ENCODE data around the gene SPRY2.

Gene SPRY2

GRCh38 chr13:80337288-80338081, 3.4 kb downstream of the SPRY2 start:
- TF ChIP-seq ESRRG (CRISPR knock-in tag; IDR thresholded peaks at IDR 0.05) (no peak), TSHZ2 (CRISPR knock-in tag; IDR thresholded peaks at IDR 0.05) (no peak), ZNF70 (CRISPR knock-in tag; IDR thresholded peaks at IDR 0.05) (no peak), ZNF565 (CRISPR knock-in tag; conservative IDR thresholded peaks at IDR 0.05; ENCODE audit: low read depth) (no peak)
- ATAC-seq: no peak; the same call in 2 of the 3 replicates

- TF ChIP-seq PPARA (CRISPR knock-in tag; IDR thresholded peaks at IDR 0.05; ENCODE audit: borderline replicate concordance): no peak
- TF ChIP-seq, protein P1, sequence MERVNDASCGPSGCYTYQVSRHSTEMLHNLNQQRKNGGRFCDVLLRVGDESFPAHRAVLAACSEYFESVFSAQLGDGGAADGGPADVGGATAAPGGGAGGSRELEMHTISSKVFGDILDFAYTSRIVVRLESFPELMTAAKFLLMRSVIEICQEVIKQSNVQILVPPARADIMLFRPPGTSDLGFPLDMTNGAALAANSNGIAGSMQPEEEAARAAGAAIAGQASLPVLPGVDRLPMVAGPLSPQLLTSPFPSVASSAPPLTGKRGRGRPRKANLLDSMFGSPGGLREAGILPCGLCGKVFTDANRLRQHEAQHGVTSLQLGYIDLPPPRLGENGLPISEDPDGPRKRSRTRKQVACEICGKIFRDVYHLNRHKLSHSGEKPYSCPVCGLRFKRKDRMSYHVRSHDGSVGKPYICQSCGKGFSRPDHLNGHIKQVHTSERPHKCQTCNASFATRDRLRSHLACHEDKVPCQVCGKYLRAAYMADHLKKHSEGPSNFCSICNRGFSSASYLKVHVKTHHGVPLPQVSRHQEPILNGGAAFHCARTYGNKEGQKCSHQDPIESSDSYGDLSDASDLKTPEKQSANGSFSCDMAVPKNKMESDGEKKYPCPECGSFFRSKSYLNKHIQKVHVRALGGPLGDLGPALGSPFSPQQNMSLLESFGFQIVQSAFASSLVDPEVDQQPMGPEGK (CRISPR knock-in tag; IDR thresholded peaks at IDR 0.05; ENCODE audit: borderline replicate concordance): no peak
- TF ChIP-seq TSHZ2 (CRISPR knock-in tag; IDR thresholded peaks at IDR 0.05): no peak
- TF ChIP-seq SNAI2 (CRISPR knock-in tag; IDR thresholded peaks at IDR 0.05): no peak
- TF ChIP-seq ISL1 (CRISPR knock-in tag; IDR thresholded peaks at IDR 0.05): no peak
- TF ChIP-seq ZFP30 (CRISPR knock-in tag; IDR thresholded peaks at IDR 0.05): no peak
- no peak for TF ChIP-seq OSR1 (CRISPR knock-in tag; IDR thresholded peaks at IDR 0.05)
- TF ChIP-seq ZFP3 (CRISPR knock-in tag; IDR thresholded peaks at IDR 0.05): no peak
- TF ChIP-seq TOX (CRISPR knock-in tag; IDR thresholded peaks at IDR 0.05; ENCODE audit: borderline replicate concordance): no peak
- no peak for TF ChIP-seq GLIS3 (CRISPR knock-in tag; IDR thresholded peaks at IDR 0.05)
- TF ChIP-seq ZNF8 (CRISPR knock-in tag; IDR thresholded peaks at IDR 0.05): no peak
Measured at GRCh38 chr13:80336776-80337287, 4.1 kb downstream of the SPRY2 start.

GRCh38 chr13:80336370-80336769, 4.6 kb downstream of the SPRY2 start:
- ATAC-seq: no peak
- no peak for TF ChIP-seq CREB5 (CRISPR knock-in tag; IDR thresholded peaks at IDR 0.05; ENCODE audit: low read depth)
- no peak for TF ChIP-seq ZNF8 (CRISPR knock-in tag; IDR thresholded peaks at IDR 0.05)
- TF ChIP-seq, protein P1 (CRISPR knock-in tag; IDR thresholded peaks at IDR 0.05; ENCODE audit: borderline replicate concordance): no peak
- TF ChIP-seq ISL1 (CRISPR knock-in tag; IDR thresholded peaks at IDR 0.05): no peak
- TF ChIP-seq ZC3H10 (CRISPR knock-in tag; IDR thresholded peaks at IDR 0.05): no peak
- TF ChIP-seq PPARA (CRISPR knock-in tag; IDR thresholded peaks at IDR 0.05; ENCODE audit: borderline replicate concordance): no peak
- no peak for TF ChIP-seq TCF4 (CRISPR knock-in tag; IDR thresholded peaks at IDR 0.05; ENCODE audit: borderline replicate concordance)
- TF ChIP-seq TSHZ2 (CRISPR knock-in tag; IDR thresholded peaks at IDR 0.05): no peak
- no peak for TF ChIP-seq ZFP30 (CRISPR knock-in tag; IDR thresholded peaks at IDR 0.05)
- no peak for TF ChIP-seq OSR1 (CRISPR knock-in tag; IDR thresholded peaks at IDR 0.05)
- TF ChIP-seq ARNTL (CRISPR knock-in tag; IDR thresholded peaks at IDR 0.05; ENCODE audit: borderline replicate concordance, low read depth): no peak
- no peak for TF ChIP-seq ZFP3 (CRISPR knock-in tag; IDR thresholded peaks at IDR 0.05)
- TF ChIP-seq POU6F1 (CRISPR knock-in tag; IDR thresholded peaks at IDR 0.05; ENCODE audit: borderline replicate concordance, low read depth): no peak
- no peak for TF ChIP-seq ZNF70 (CRISPR knock-in tag; IDR thresholded peaks at IDR 0.05)
- no peak for TF ChIP-seq SNAI2 (CRISPR knock-in tag; IDR thresholded peaks at IDR 0.05)
- no peak for TF ChIP-seq GLIS3 (CRISPR knock-in tag; IDR thresholded peaks at IDR 0.05)
- no peak for TF ChIP-seq BACH2 (CRISPR knock-in tag; IDR thresholded peaks at IDR 0.05; ENCODE audit: borderline replicate concordance)

More at GRCh38 chr13:80336776-80337287, 4.1 kb downstream of the SPRY2 start:
- ATAC-seq: no peak
